ENCODE measurements around the gene LRRC36. TPM values are rescaled to one million over a fixed set of nuclear protein-coding genes. Genes with fewer than 3 reads are reported as not detected.

Gene LRRC36
- total RNA-seq, 4 donors from 2014 or later = 5.1 TPM; not detected in 3

- Histone ChIP-seq H3K27me3 (no peaks in the 10 kb centered on the region), H3K36me3 (no peaks in the 10 kb centered on the region), H3K9me3 (no peaks in the 10 kb centered on the region), H3K4me3 (peak within 1 kb of the TSS; percentile 65 to 95 (median 85)), H3K4me1 (peaks cover 0 to 27% (median 7%) of the 10 kb centered on the region in 4 donors), H3K27ac (peak within 1 kb of the TSS; percentile 33 to 75 (median 61))
- peak; percentile 61 to 88 (median 87) for DNase-seq
- TF ChIP-seq POLR2A (IDR thresholded peaks at IDR 0.05) (no peak), CTCF (IDR thresholded peaks at IDR 0.05) (peak; percentile 78 to 96 (median 92))
Observed at GRCh38 chr16:67279296-67280089, 47.1 kb upstream of the LRRC36 start, which contains the start of gene PLEKHG4. TSS of gene PLEKHG4 (plus strand) at chr16:67279532. CDS start at chr16:67280045, 513 bp downstream.

GRCh38 chr16:67280090-67281015 is 46.3 kb upstream of the LRRC36 start:
- Histone ChIP-seq H3K4me3 (peak overlapping the region in 1 of 4 donors; percentile 95), H3K4me1 (peaks cover 0 to 27% (median 7%) of the 10 kb centered on the region in 4 donors), H3K27me3 (no peaks in the 10 kb centered on the region), H3K27ac (no peak overlapping the region), H3K9me3 (no peaks in the 10 kb centered on the region), H3K36me3 (no peaks in the 10 kb centered on the region)
- TF ChIP-seq POLR2A (IDR thresholded peaks at IDR 0.05) (no peak), CTCF (IDR thresholded peaks at IDR 0.05) (no peak)
- no peak for DNase-seq

- H3K9me3 ChIP-seq = no peaks in the 10 kb centered on the region
- TF ChIP-seq POLR2A (IDR thresholded peaks at IDR 0.05) (no peak), CTCF (IDR thresholded peaks at IDR 0.05) (no peak)
- H3K27me3 ChIP-seq = no peaks in the 10 kb centered on the region
- H3K36me3 ChIP-seq = no peaks in the 10 kb centered on the region
- no peak for DNase-seq
- H3K4me3 ChIP-seq = no peak overlapping the region
- peaks cover 0 to 27% (median 7%) of the 10 kb centered on the region in 4 donors for H3K4me1 ChIP-seq
- no peak overlapping the region for H3K27ac ChIP-seq
Observed at GRCh38 chr16:67281536-67282446, 44.8 kb upstream of the LRRC36 start.

GRCh38 chr16:67282447-67282805 is 44.2 kb upstream of the LRRC36 start:
- H3K27ac ChIP-seq = no peak overlapping the region
- H3K9me3 ChIP-seq = no peaks in the 10 kb centered on the region
- no peaks in the 10 kb centered on the region for H3K27me3 ChIP-seq
- H3K4me1 ChIP-seq = peaks cover 0 to 21% (median 7%) of the 10 kb centered on the region in 4 donors
- no peak overlapping the region for H3K4me3 ChIP-seq
- TF ChIP-seq POLR2A (IDR thresholded peaks at IDR 0.05) (no peak), CTCF (IDR thresholded peaks at IDR 0.05) (no peak)
- no peak for DNase-seq
- H3K36me3 ChIP-seq = no peaks in the 10 kb centered on the region
